Sigmoid colon (tissue), 4 donors: Measurements from ENCODE around the gene GPC6.

ENCODE experiments used
- POLR2AphosphoS5 ChIP-seq, 4 donors: sonication (generic); formaldehyde crosslinking; IDR thresholded peaks; one replicate each; pipeline ENCODE4 v1.6.1; 2017; ENCODE audit warnings: antibody characterized with exemption in 4 of 4
- TF ChIP-seq, protein P1 (sequence below), 4 experiments: fragments of 450-650 bp in 3 of 4; fragments of 200-600 bp in 1 of 4; IDR thresholded peaks; one replicate each; pipeline ENCODE4 v1.5.1; 2016 to 2019; ENCODE audit warnings: antibody characterized with exemption in 4 of 4, mild to moderate bottlenecking in 3 of 4, moderate library complexity in 2 of 4

DNA sequence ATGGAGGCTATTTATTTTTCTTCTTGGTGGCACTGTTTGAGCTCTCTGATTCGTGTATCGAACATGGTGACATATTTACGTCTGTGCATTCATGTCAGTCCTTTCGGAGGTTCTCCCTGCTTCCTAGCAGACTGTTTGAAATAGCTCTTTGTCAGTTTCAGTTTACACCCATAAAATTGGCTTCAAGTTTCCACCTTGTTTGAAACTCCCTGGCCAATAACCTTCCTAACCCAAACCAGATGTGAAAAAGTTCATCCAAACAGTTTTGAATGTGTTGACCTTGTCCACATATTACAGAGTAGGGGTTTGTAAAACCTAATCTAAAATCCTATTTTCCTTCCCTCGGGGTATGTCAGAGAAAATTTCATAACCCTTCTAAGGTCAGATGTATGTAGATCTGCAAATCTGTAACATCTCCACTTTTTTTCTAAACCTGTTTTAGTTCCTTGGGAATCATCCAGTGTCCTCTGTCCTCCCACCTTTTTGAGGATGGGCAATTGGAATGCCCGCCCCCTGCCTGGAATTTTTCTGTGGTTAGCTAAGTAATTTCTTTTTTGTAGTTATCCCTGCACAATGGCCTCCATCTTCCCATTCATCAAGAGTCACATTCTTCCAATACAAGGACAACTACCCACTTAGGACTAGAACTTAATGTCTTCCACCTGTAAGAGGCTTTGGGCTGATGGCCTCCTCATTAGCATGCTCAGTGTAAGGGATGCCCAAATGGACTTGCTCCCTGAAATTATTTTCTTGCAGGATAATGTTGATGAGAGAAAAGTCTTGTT is 499.8 kb downstream of the GPC6 start:
- TF ChIP-seq, protein P1, sequence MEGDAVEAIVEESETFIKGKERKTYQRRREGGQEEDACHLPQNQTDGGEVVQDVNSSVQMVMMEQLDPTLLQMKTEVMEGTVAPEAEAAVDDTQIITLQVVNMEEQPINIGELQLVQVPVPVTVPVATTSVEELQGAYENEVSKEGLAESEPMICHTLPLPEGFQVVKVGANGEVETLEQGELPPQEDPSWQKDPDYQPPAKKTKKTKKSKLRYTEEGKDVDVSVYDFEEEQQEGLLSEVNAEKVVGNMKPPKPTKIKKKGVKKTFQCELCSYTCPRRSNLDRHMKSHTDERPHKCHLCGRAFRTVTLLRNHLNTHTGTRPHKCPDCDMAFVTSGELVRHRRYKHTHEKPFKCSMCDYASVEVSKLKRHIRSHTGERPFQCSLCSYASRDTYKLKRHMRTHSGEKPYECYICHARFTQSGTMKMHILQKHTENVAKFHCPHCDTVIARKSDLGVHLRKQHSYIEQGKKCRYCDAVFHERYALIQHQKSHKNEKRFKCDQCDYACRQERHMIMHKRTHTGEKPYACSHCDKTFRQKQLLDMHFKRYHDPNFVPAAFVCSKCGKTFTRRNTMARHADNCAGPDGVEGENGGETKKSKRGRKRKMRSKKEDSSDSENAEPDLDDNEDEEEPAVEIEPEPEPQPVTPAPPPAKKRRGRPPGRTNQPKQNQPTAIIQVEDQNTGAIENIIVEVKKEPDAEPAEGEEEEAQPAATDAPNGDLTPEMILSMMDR (IDR thresholded peaks at IDR 0.05) = no peak
- TF ChIP-seq POLR2AphosphoS5 (IDR thresholded peaks at IDR 0.05) = no peak
